ENCODE data around the gene HABP2.

The HABP2 gene

DNA sequence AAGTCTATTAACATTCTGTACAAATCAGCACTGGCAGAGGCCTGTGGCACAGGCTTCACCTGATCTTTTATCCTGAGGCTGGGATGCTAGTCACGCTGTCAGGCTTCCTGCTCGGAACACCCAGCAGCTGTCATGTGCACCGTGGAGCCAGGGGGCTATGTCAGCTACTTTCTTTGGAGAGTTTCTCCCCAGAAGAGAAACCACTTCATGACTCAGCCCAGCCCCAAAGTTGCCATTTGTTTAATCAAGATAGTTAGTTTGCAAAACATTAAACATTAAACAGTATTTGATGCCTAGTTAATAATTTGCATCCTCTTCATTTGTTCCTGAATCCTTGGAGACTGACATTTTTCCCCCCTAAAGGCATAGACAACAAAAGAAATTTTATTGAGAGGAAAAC lies at the start of gene HABP2:
Gene HABP2, plus strand, starts transcription at position 353 of the 400 bp plus-strand sequence. CDS start 69 bp downstream, outside the sequence.
- ChIA-PET CTCF (interaction anchor here (1.3 kb wide), 1 partner anchor 11 kb away, joined by 3 read pairs; no protein-coding TSS in a partner anchor), POLR2A (ENCODE audit: low non-redundant PET) (no interaction called here)
- no peak for DNase-seq (ENCODE audit: low spot score)
- TF ChIP-seq, protein P1, sequence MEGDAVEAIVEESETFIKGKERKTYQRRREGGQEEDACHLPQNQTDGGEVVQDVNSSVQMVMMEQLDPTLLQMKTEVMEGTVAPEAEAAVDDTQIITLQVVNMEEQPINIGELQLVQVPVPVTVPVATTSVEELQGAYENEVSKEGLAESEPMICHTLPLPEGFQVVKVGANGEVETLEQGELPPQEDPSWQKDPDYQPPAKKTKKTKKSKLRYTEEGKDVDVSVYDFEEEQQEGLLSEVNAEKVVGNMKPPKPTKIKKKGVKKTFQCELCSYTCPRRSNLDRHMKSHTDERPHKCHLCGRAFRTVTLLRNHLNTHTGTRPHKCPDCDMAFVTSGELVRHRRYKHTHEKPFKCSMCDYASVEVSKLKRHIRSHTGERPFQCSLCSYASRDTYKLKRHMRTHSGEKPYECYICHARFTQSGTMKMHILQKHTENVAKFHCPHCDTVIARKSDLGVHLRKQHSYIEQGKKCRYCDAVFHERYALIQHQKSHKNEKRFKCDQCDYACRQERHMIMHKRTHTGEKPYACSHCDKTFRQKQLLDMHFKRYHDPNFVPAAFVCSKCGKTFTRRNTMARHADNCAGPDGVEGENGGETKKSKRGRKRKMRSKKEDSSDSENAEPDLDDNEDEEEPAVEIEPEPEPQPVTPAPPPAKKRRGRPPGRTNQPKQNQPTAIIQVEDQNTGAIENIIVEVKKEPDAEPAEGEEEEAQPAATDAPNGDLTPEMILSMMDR (conservative IDR thresholded peaks at IDR 0.05; ENCODE audit: low read depth): no peak
- no peak within 1 kb of the TSS for H3K27ac ChIP-seq

DNA sequence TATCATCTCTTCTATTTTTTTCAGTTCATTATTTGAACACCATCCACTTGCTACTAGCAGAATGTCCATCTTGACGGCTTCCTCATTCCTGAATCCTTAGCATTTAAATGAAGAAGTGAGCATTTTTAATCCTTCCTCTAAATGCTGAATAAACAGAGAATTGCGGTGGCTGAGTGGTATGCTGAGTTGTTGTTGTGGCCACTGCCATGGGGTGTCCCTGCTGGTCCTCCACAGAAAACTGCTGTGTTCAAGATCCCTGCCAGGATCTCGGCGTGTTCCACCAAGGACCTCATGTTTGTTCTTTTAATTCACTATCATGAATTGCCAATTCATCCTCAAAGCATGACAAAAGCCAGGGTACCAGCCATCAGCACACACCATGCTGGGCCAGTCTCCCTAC lies 48.9 kb upstream of the HABP2 start:
- CTCF ChIA-PET: no interaction called here
- TF ChIP-seq, protein P1 (conservative IDR thresholded peaks at IDR 0.05; ENCODE audit: low read depth): no peak
- DNase-seq (ENCODE audit: low spot score): no peak
- no peak overlapping the region for H3K27ac ChIP-seq
- POLR2A ChIA-PET (ENCODE audit: low non-redundant PET): no interaction called here

DNA sequence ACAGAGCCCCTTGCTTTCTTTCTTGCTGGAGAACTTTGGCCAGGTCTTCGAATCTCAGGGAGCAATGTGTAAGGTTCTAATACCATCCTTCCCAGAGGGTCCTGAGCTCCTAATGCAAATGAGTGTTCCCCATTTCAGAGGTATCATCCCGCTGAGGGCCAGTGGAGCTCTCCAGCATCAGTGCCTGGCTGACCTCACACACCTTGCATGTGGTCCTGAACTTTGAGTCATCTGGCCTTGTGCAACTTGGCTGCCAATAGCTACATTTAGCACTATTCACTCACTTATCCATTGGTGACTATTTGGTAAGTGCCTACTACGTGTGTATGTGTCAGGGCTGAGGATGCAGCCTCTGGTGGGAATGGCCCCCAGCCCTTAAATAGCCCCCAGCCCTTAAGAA lies 48.4 kb upstream of the HABP2 start:
- POLR2A ChIA-PET (ENCODE audit: low non-redundant PET): no interaction called here
- H3K27ac ChIP-seq: no peak overlapping the region
- TF ChIP-seq, protein P1 (conservative IDR thresholded peaks at IDR 0.05; ENCODE audit: low read depth): no peak
- DNase-seq (ENCODE audit: low spot score): no peak
- CTCF ChIA-PET: no interaction called here

DNA sequence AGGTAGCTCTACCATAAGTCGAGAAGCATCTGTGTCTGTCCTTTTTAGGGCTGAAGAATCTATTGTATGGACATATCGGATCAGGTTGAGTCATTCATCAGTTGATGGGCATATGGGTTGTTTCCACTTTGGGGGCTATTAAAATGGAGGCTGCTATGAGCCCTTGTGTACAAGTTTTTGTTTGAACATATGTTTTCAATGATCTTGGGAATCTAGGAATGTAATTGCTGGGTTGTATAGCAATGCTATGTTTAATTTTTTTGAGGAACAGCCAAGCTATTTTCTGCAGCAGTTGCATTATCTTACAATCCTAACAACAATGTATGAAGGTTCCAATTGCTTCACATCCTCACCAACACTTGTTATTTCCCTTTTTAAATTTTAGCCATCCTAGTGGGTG lies 46.4 kb upstream of the HABP2 start:
- no peak overlapping the region for H3K27ac ChIP-seq
- no peak for DNase-seq (ENCODE audit: low spot score)
- TF ChIP-seq, protein P1 (conservative IDR thresholded peaks at IDR 0.05; ENCODE audit: low read depth): no peak
- POLR2A ChIA-PET (ENCODE audit: low non-redundant PET): no interaction called here
- CTCF ChIA-PET: interaction anchor here (1.9 kb wide), 1 partner anchor 14 kb away, joined by 8 read pairs; no protein-coding TSS in a partner anchor

DNA sequence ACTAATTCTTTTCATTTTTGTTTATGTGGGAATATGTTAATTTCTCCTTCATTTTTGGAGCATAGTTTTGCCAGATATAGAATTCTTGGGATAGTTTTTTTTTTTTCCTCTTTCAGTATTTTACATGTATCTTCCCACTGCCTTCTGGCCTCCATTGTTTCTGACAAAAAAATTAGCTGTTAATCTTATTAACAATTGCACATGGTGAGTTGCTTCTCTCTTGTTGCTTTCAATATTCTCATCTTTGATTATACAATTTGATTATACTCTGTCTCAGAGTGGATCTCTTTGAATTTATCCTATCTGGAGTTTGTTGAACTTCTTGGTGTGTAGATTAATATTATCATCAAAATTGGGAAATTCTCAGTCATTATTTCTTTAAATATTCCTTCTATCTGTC lies 41.4 kb upstream of the HABP2 start:
- no peak for DNase-seq (ENCODE audit: low spot score)
- TF ChIP-seq, protein P1 (conservative IDR thresholded peaks at IDR 0.05; ENCODE audit: low read depth): no peak
- CTCF ChIA-PET: interaction anchor here (0.7 kb wide), 2 partner anchors 27 to 1038 kb away, joined by 4 read pairs; no protein-coding TSS in a partner anchor
- POLR2A ChIA-PET (ENCODE audit: low non-redundant PET): no interaction called here
- no peak overlapping the region for H3K27ac ChIP-seq

DNA sequence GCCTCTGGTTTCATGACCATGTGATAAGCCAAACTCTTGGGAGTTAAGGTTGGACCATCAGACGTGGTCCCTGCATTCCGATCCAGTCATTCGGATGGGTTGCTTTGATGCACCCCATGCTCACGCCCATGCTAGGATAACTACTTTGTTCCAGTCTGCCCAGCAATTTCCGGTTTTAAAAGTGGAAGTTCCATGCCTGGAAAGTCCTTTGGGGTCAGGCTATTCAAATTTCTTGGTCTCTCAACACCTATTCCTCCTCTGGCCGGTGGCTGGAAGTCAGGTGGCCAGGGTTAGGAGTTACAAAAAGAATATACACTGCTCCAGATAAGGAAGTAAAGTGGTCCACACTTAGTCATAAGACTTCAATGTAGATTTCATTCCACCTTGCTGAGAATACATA lies 37.7 kb upstream of the HABP2 start:
- ChIA-PET CTCF (interaction anchor here (0.7 kb wide), 1 partner anchor 192 kb away, joined by 4 read pairs; no protein-coding TSS in a partner anchor), POLR2A (ENCODE audit: low non-redundant PET) (no interaction called here)
- TF ChIP-seq, protein P1 (conservative IDR thresholded peaks at IDR 0.05; ENCODE audit: low read depth): no peak
- DNase-seq (ENCODE audit: low spot score): no peak
- H3K27ac ChIP-seq: no peak overlapping the region
